GM18870 (cell line): Measurements from ENCODE around the gene STRN.
"Not testable (repeated sequence)": the region's sequence is repeated elsewhere in the genome, so short reads cannot be mapped to it uniquely, and the experiment has no call there.

Experiments used
- ATAC-seq: cut with Tn5 transposase; IDR thresholded peaks from one replicate; pipeline ENCODE4 v1.9.1; 2021; ENCODE audit warnings: moderate library complexity; ENCODE audit not compliant: unreplicated experiment

STRN gene

GRCh38 chr2:36964496-36965058, 1.8 kb downstream of the STRN start:
- ATAC-seq: no peak

- ATAC-seq: no peak
These were observed 2.6 kb downstream of the STRN start for GRCh38 chr2:36963734-36964133.

GRCh38 chr2:36963106-36963505, 3.2 kb downstream of the STRN start:
- no peak for ATAC-seq

GRCh38 chr2:36960773-36961172, 5.6 kb downstream of the STRN start:
- ATAC-seq: no peak

GRCh38 chr2:36960005-36960675, 6.2 kb downstream of the STRN start:
- ATAC-seq: no peak

- no peak for ATAC-seq
These were observed 11.2 kb downstream of the STRN start for GRCh38 chr2:36954977-36955607.

GRCh38 chr2:36952748-36953197, 13.6 kb downstream of the STRN start:
- no peak for ATAC-seq

GRCh38 chr2:36951574-36951973, 14.8 kb downstream of the STRN start:
- no peak for ATAC-seq

- no peak for ATAC-seq
These were observed 15.3 kb downstream of the STRN start for GRCh38 chr2:36951027-36951518.

GRCh38 chr2:36949845-36950244, 16.5 kb downstream of the STRN start:
- no peak for ATAC-seq

GRCh38 chr2:36945240-36945639, 21.1 kb downstream of the STRN start:
- not testable (repeated sequence) for ATAC-seq

GRCh38 chr2:36941867-36942266, 24.5 kb downstream of the STRN start:
- ATAC-seq: no peak

GRCh38 chr2:36936526-36936925, 29.8 kb downstream of the STRN start:
- not testable (repeated sequence) for ATAC-seq

- not testable (repeated sequence) for ATAC-seq
These were observed 34.6 kb downstream of the STRN start for GRCh38 chr2:36931688-36932087.

- not testable (repeated sequence) for ATAC-seq
These were observed 35.4 kb downstream of the STRN start for GRCh38 chr2:36930787-36931410.

- not testable (repeated sequence) for ATAC-seq
These were observed 39.9 kb downstream of the STRN start for GRCh38 chr2:36926175-36927132.

- not testable (repeated sequence) for ATAC-seq
These were observed 43.7 kb downstream of the STRN start for GRCh38 chr2:36922629-36923028.

GRCh38 chr2:36921984-36922383, 44.4 kb downstream of the STRN start:
- no peak for ATAC-seq

GRCh38 chr2:36919041-36919837, 47.1 kb downstream of the STRN start:
- ATAC-seq: no peak

GRCh38 chr2:36918307-36918706, 48.0 kb downstream of the STRN start:
- no peak for ATAC-seq
